Left cardiac atrium (tissue), 4 donors: ENCODE data around the gene NDUFV3. TPM values are rescaled to one million over a fixed set of nuclear protein-coding genes. Genes with fewer than 3 reads are reported as not detected.
"Not testable (repeated sequence)": the region's sequence is repeated elsewhere in the genome, so short reads cannot be mapped to it uniquely, and the experiment has no call there.

Experiments used
- ATAC-seq, 2 donors: fragments of 200-7000 bp; cut with Tn5 transposase; one replicate each; pipeline ENCODE4 v1.9.1; 2020; ENCODE audit warnings: mild to moderate bottlenecking in 2 of 2, moderate library complexity in 2 of 2
- DNase-seq: peaks from one replicate; pipeline ENCODE4 v3.0.0-alpha.2; 2020
- intact Hi-C, 2 donors: fragments of 100-400 bp; cut with DNase I; formaldehyde crosslinking; loops; one replicate each; pipeline versions ENCODE4 v1.14.1 to v1.15.1; 2022 to 2023
- total RNA-seq, 2 donors: library from RNA; stranded (reverse); fragmentation: NEBNext Ultra II Directional; extraction: Animal tissue kit (Norgen Biotek cat#: 25700); gene quantifications; one replicate each; pipeline ENCODE4 v1.2.1, GENCODE V29; 2021
- donor health status: DM: no; HTN: yes; CAD: no.
- donor health status: DM: no; HTN: yes; CAD: no; lungs with severe emphysema.
- donor health status: DM: yes; HTN: yes; CAD: no.
- donor health status: Dilated cardiomyopathy.

Gene NDUFV3
- total RNA-seq, 2 donors from 2014 or later: 46.4 to 49.7 TPM

DNA sequence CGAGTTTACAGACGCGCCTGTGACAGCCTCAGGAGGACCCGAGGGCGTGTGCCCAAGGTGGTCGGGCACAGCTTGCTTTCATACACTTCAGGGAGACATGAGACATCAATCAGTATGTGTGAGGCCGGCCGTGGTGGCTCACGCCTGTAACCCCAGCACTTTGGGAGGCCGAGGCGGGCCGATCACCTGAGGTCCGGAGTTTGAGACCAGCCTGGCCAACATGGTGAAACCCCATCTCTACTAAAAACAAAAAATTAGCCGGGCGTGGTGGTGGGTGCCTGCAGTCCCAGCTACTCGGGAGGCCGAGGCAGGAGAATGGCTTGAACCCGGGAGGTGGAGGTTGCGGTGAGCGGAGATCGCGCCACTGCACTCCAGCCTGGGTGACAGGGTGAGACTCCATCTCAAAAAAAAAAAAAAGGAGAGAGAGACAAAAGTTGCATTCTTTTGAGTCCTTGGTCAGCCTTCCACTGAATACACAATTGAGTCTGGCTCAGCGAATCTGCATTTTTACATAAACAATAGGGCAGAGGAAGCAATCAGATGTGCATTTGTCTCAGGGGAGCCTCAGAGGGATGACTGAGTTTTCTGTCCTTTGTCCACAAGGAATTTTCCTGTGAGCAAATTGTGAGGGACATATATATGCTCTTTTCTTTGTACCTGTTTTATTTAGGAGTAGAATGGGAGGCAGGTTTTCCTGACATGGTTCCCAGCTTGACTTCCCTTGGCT, 34.5 kb downstream of the NDUFV3 start:
- intact Hi-C loops, ATAC-seq, DNase-seq: not testable (repeated sequence)

DNA sequence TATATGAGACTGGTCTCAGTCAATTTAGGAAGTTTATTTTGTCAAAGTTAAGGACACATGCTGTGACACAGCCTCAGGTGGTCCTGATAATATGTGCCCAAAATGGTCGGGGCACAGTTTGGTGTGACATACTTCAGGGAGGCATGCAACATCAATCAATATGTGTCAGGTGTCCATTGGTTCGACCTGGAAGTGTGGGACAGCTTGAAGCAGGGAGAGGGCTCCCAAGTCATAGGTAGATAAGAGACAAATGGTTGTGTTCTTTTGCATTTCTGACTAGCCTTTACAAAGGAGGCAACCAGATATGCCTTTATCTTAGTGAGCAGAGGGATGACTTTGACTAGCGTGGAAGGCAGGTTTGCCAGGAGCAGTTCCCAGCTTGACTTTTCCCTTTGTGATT, 36.9 kb downstream of the NDUFV3 start:
- no peak for DNase-seq
- intact Hi-C loops: no loop called here
- no peak for ATAC-seq

- ATAC-seq (no peak), DNase-seq (no peak)
- intact Hi-C loops: no loop called here
Measured at GRCh38 chr21:42931560-42932235, 38.6 kb downstream of the NDUFV3 start.

DNA sequence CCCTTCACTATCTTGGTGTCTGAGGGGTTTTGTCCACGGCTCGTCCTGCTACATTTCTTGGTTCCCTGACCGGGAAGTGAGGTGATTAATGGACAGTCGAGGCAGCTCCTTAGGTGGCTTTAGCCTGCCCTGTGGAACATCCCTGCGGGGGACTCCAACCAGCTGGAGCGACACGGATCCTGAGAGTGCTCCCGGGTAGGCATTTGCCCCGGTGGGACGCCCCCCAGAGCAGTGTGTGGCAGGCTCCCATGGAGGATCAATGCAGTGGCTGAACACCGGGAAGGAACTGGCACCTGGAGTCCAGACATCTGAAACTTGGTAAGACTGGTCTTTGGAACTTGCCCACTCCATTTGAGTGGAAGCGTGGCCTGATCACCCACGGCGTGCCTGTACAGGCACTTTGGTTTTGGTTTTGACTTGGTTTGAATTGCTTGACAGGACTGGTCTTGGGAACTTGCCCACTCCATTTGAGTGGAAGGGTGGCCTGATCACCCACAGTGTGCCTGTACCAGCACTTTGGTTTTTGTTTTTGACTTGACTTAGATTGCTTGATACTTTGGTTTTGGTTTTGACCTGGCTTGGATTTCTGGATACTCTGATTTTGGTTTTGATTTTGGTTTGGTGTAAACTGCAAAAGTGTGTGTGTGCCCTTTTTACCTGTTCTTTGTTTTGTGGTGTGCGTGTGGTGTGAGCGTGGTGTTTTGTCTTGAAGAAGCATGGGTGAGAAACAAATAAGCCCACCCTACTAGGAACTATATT, 39.4 kb downstream of the NDUFV3 start:
- DNase-seq, intact Hi-C loops: not testable (repeated sequence)

GRCh38 chr21:42933137-42933970, 40.2 kb downstream of the NDUFV3 start:
- DNase-seq, intact Hi-C loops, ATAC-seq: not testable (repeated sequence)

More for the DNA sequence above, 39.4 kb downstream of the NDUFV3 start:
- not testable (repeated sequence) for ATAC-seq

DNA sequence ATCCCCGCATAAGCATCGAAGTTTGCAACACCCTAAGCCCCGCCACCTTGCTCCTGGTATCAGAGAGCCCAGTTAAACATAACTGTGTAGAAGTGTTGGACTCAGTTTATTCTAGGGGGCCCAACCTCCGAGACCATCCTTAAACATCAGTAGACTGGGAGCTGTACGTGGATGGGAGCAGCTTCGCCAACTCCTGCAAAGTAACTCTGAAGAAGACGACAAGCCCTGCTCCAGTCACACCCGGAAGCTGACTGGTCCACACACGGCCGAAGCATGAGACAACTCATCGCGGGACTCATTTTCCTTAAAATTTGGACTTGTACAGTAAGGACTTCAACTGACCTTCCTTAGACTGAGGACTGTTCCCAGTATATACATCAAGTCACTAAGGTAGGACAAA, 40.9 kb downstream of the NDUFV3 start:
- intact Hi-C loops, DNase-seq, ATAC-seq: not testable (repeated sequence)

DNA sequence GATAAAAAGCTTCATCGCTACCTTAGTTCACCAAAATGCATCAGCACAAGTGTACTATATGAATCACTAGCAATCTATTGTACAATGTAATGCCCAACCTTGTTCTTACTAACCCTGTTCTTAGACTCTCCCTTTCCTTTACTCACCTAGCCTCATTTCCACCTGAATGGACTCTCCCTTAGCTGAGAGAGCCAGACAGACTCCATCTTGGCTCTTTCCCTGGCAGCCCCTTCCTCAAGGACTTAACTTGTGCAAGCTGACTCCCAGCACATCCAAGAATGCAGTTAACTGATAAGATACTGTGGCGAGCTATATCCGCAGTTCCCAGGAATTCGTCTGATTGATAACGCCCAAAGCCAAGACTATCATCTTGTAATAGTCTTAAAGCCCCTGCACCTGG, 43.3 kb downstream of the NDUFV3 start:
- ATAC-seq, intact Hi-C loops, DNase-seq: not testable (repeated sequence)

DNA sequence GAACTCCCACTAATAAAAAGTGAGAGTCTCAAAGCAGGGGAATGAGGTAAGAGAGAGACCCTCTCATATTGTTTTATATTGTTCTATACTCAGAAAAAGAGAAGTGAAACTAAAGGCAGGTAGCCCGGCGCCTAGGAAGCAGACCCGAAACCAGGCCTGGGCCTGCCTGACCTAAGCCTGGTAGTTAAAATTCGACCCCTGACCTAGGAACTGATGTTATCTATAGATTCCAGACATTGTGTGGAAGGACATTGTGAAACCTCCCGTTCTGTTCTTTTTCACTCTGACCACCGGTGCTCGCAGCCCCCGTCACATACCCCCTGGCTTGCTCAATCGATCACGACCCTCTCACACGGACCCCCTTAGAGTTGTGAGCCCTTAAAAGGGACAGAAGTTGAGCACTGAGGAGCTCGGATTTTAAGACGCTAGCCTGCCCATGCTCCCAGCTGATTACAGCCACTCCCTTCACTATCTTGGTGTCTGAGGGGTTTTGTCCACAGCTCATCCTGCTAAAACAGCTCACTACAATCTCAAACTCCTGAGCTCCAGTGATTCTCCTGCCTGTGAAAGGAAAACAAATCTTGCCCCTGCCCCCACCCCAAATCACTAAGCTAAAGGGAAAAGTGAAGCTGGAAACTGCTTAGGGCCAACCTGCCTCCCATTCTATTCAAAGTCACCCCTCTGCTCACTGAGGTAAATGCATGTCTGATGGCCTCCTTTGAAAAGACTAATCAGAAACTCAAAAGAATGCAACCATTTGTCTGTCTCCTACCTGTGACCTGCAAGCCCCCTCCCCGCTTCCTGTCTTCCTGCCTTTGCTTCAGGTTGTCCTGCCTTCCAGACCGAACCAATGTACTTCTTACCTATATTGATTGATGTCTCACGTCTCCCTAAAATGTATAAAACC, 44.2 kb downstream of the NDUFV3 start:
- DNase-seq, intact Hi-C loops, ATAC-seq: not testable (repeated sequence)

DNA sequence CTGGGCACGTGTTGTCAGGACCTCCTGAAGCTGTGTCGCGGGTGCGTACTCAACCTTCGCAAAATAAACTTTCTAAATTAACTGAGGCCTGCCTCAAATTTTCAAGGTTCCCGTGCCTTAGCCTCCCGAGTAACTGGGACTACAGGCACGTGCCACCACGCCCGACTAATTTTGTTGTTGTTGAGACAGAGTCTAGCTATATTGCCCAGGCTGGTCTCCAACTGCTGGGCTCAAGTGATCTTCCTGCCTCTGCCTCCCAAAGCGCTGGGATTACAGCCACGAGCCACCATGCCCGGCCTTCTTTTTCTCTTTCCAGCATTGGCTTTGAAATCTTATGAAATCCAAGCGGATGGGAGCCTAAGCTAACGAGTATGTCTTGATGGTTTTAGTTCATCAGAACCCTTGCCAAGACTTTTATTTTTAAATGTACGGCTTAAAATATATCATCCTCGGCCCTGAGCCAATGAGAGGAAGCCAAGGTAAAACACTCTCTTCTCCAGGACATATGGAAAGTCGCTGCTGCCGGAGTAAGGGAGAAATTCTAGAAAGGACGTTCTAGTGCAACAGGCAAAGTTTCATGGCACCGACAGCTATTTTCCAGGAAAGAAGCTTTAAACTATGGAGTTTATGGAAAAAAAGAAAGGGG, 45.0 kb downstream of the NDUFV3 start:
- intact Hi-C loops: no loop called here
- ATAC-seq (no peak), DNase-seq (no peak)

GRCh38 chr21:42938606-42938995, 45.5 kb downstream of the NDUFV3 start:
- ATAC-seq, intact Hi-C loops, DNase-seq: not testable (repeated sequence)

GRCh38 chr21:42939582-42940413, 46.7 kb downstream of the NDUFV3 start:
- peak; percentile 75 for DNase-seq

GRCh38 chr21:42941696-42942085, 48.6 kb downstream of the NDUFV3 start:
- ATAC-seq (no peak), DNase-seq (no peak)
- intact Hi-C loops: loop anchor here in 1 of 2 donors (5.0 kb wide), 1 partner anchor 51 kb away; no protein-coding TSS in a partner anchor

More at GRCh38 chr21:42939582-42940413, 46.7 kb downstream of the NDUFV3 start:
- peak; percentile 97 to 98 for ATAC-seq
- intact Hi-C loops: loop anchor here in 1 of 2 donors (5.0 kb wide), 1 partner anchor 53 kb away; no protein-coding TSS in a partner anchor

DNA sequence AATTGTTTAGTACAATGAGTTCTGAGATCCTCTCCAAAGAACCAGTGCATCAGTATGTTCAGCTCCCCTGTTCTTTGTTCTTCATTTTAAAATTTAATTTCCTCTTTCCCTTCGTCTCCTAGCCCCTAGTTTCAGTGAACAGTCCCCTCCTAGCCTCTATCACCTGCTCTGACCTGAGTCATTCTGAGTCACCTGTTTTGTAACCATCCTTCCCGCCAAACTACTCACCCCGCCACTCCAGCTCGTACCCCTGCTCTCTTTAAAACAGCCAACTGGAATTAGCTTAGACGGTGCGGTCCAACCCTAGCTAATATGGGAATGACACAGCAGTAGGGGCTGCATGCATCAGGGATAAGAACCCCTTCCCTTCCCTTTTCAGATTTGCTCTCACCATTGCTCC, 49.1 kb downstream of the NDUFV3 start:
- DNase-seq (no peak), ATAC-seq (no peak)
- intact Hi-C loops: loop anchor here in 1 of 2 donors (5.0 kb wide), 1 partner anchor 50 kb away; no protein-coding TSS in a partner anchor

GRCh38 chr21:42949094-42949755, 56.1 kb downstream of the NDUFV3 start:
- DNase-seq, ATAC-seq, intact Hi-C loops: not testable (repeated sequence)

- DNase-seq, intact Hi-C loops, ATAC-seq: not testable (repeated sequence)
Measured at GRCh38 chr21:42951193-42951592, 58.1 kb downstream of the NDUFV3 start.
